HG02623 (cell line): ENCODE results near the gene GBA3.

Experiments
- ATAC-seq: cut with Tn5 transposase; IDR thresholded peaks from one replicate; pipeline ENCODE4 v1.9.1; 2021; ENCODE audit warnings: moderate library complexity; ENCODE audit not compliant: unreplicated experiment

The GBA3 gene

DNA sequence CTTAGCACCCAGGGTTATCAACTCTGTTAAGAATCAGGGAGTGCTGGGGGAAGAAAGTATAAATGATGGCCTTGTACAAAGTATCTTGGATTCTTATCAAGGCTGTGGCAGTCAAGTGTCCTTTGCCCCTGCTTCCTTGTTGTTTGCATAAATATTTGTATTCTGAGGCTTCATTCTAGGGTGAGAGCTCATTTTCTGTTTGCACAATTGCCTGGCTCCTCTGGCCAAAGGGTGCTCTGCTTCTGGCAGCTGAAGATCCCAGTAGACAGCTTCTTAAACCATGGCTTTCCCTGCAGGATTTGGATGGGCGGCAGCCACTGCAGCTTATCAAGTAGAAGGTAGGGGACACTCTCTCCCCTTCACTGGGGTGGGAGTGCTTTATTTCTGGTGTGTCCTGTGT is at the start of gene GBA3:
TSS of gene GBA3 (plus strand) at position 202 of the 400 bp plus-strand sequence.
- ATAC-seq, result no peak

DNA sequence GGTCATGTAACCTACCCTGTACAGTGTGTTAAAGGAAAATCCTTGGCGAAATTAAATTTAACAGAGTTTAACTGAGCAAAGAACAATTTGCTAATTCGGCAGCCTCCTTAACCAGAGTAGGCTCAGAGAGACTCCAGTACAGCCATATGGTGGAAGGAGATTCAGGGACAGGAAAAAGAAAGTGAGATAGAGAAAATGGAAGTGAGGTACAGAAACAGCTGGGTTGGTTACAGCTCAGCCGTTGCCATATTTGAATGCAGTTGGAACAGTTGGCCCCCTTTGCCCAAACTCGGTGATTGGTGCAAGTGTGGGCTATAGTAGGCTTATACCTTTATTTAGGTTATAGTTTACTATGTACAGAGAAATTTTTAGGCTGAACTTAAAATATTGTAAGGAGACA is 48.8 kb upstream of the GBA3 start:
- ATAC-seq, result no peak

GRCh38 chr4:22645481-22646182 is 47.1 kb upstream of the GBA3 start:
- no peak for ATAC-seq

GRCh38 chr4:22648996-22649395 is 43.7 kb upstream of the GBA3 start:
- ATAC-seq, result no peak

- no peak for ATAC-seq
These were observed 42.0 kb upstream of the GBA3 start for GRCh38 chr4:22650771-22651170.

DNA sequence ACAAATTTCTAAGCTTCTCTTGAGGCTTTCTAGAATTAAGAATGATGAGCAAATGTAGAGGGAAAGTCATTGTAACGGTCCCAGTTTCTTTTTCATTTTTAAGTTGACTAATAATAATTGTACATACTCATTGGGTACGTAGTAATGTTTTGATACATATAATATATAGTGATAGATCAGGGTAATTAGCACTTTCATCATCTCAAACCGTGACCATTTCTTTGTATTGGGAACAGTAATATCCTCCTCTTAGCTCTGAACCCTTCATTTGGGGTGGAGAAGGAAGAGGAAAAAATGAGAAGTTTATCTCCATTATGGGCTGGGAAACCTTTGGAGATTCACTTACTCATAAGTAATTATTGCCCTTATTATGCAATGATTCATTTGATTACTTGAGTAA is 39.0 kb upstream of the GBA3 start:
- no peak for ATAC-seq

- ATAC-seq, result no peak
These were observed 31.3 kb upstream of the GBA3 start for GRCh38 chr4:22661443-22661842.

DNA sequence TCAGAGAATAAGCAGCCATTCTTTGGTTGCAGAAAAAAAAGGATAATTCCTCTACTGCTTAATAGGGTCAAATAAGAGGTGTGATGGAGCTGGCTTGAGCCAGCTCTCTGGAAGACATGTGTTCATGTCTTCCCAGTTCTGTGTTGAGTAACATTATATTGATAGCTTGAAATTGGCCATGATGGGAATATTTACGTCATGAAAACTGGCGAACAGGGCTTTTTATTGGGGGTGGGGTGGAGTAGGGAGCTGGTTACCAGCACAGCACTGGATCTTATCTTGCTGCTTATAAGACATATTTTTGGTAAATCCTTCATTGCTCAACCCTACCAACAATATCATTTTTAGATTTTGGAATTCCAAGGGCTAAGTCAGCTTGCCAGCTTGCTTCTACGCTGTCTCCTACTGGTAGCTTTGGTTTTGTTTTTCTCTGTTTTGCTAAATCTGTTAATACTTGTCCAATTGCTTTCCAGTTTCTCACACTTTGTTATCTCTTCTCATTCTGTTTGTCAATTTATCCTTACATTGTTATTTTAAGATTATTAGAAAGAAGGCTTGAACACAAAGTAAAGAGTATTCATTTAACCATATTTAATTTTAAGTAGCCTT is 25.3 kb upstream of the GBA3 start:
- no peak for ATAC-seq

- no peak for ATAC-seq
These were observed 24.4 kb upstream of the GBA3 start for GRCh38 chr4:22668301-22668700.

DNA sequence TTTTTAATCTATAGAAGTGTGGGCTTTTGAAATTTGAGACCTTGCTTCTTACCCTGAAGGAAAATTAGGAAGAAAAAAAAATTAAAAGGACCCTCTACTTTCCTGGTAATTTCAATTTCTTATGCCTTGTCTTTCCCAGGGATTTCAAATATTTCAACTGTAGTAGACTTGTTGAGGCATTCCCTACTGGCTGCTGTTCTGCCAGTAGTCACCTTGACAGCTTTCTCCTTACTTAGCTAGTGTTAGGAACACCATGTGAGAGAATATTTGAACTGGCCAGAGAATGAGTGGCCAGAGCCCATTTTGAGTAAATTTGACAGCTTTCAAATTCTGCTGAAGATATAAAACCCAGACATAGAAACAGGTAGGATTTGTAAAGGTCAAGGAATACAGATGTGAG is 24.0 kb upstream of the GBA3 start:
- ATAC-seq, result no peak

- ATAC-seq, result no peak
These were observed 21.8 kb upstream of the GBA3 start for GRCh38 chr4:22670956-22671355.

GRCh38 chr4:22672519-22672918 is 20.2 kb upstream of the GBA3 start:
- ATAC-seq, result no peak

DNA sequence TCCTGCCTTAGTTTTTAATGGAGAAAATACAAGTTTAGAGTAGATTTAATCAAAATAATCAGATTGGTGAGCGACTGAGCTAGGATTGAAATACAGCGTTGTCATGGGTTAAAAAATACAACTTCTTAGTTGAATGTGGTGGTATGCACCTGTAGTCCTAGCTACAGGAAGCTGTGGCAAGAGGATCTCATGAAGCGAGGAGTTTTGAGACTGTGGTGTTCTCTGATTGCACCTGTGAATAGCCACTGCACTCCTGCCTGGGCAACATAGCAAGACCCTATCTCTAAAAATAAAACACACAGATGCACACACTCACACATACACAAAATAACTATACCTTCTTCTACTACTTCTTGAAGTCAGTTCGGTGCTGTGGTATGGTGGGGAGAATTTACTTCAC is 19.8 kb upstream of the GBA3 start:
- ATAC-seq, result no peak

- no peak for ATAC-seq
These were observed 18.0 kb upstream of the GBA3 start for GRCh38 chr4:22674700-22675099.

DNA sequence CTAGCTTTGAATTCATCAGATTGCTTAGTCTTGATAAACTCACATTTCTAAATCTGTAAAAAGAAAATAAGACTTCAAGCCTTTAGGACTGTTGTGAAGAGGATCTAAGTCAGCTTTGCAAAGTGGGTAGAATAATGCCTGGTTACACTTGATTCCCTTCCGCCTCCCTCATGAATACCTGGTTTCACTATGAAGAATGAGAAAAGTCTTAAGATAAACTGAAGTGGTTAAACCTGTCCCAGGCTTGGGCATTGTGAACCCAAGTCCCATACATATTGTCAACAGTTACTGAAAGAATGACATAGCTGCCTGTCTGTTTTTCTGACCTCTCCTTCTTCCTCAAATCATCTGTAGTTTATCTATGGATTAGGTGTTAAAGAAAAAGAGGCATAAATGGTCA is 16.7 kb upstream of the GBA3 start:
- no peak for ATAC-seq

DNA sequence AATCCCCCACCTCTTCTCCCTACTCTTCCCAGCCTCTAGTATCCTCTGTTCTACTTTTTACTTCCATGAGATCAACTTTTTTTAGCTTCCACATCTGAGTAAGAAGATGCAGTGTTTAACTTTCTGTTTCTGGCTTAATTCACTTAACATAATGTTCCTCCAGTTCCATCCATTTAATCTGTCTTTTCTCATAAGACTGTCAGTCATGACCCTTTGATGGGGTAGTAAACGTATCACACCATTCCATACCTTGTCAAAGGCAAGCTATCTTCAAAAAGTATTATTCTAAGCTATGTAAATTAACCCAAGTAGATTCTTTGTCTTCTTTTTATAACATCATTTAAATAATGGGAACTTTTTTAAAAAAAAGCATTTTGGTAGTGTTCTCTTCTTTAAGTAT is 15.0 kb upstream of the GBA3 start:
- ATAC-seq, result no peak

- no peak for ATAC-seq
These were observed 13.5 kb upstream of the GBA3 start for GRCh38 chr4:22678940-22679854.

- ATAC-seq, result no peak
These were observed 12.6 kb upstream of the GBA3 start for GRCh38 chr4:22680065-22680642.

DNA sequence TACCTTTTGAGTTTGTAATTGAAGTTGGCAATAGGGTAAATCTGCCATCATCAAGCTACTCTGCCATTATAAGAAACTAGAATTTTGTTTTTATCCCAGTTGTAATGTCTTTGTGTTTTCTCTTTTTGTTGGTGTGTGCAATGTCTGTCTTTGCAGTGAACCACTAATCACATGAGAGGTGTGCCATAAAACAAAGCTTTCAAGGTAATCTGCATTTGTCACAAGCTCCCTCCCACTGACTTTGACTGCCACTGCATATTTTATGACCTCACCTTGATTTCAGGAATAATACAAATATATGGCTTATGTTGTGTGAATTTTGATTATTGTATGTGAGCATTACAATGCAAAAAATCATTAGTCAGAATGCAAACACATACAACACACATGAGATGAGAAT is 9.0 kb upstream of the GBA3 start:
- no peak for ATAC-seq

- no peak for ATAC-seq
These were observed 6.6 kb upstream of the GBA3 start for GRCh38 chr4:22686141-22686540.

DNA sequence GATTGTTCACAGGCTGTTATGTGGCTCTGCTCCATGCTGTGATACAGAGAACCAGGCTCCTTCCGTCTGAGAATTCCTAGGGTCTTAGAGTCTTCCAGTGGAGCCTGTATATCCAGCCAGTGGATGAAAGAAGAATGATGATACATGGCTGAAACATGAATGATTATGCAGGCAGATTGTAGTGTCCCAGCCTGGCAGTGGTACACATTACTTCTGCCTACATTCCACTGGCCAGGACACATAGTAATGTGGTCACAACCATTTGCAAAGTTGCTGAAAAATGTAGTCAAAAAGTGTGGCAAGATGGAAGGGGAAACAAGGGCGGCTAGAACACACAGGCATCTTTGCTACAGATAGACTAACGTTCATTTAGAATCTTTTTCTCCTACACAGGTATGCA is 4.5 kb upstream of the GBA3 start:
- ATAC-seq, result no peak

DNA sequence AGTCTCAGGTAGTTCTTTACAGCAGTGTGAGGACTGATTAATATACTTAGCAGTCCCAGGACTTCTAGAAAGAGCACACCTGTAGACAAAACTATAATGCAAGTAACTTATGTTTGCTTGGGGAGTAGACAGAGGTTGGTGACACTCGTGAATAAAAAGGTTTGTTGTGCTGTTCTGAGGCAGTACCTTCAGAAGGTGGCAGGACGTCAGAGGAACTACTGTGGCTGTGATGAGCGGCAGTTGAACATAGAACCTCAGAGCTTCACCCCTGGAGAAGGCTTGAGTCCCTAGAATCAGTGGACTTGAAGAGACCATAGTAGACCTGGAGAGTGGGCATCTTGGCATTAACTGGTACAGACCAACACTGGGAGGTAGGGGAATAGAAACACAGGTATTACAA is 3.3 kb upstream of the GBA3 start:
- ATAC-seq, result no peak
